Vagina (tissue), 2 donors: Measurements from ENCODE around the gene FGF6. TPM values are rescaled to one million over a fixed set of nuclear protein-coding genes. Genes with fewer than 3 reads are reported as not detected.
A peak's percentile ranks its signal among the peaks of the same experiment; 100 is the strongest.

Experiments used
- DNase-seq, 2 donors: peaks; one replicate each; pipeline ENCODE4 v3.0.0-alpha.2; 2017; ENCODE audit errors: extremely low spot score in 2 of 2
- H3K27ac ChIP-seq: fragments of 200-600 bp; sonication (generic); one replicate; pipeline ENCODE4 v1.5.1; 2019
- H3K27me3 ChIP-seq: fragments of 200-600 bp; sonication (generic); one replicate; pipeline ENCODE4 v1.5.1; 2019
- H3K36me3 ChIP-seq, 2 donors: fragments of 200-600 bp; sonication (generic); one replicate each; pipeline ENCODE4 v1.5.1; 2017 to 2019
- H3K4me1 ChIP-seq: fragments of 200-600 bp; sonication (generic); one replicate; pipeline ENCODE4 v1.5.1; 2019
- H3K4me3 ChIP-seq, 2 donors: fragments of 200-600 bp; sonication (generic); 1 replicate in 1 of 2; 2 replicates in 1 of 2; pipeline ENCODE4 v1.5.1; 2016 to 2019
- H3K9me3 ChIP-seq: fragments of 200-600 bp; sonication (generic); one replicate; pipeline ENCODE4 v1.5.1; 2019
- POLR2A ChIP-seq, 2 donors: fragments of 450-650 bp; IDR thresholded peaks; one replicate each; pipeline ENCODE4 v1.6.1; 2017; ENCODE audit warnings: antibody characterized with exemption in 2 of 2, mild to moderate bottlenecking in 2 of 2, moderate library complexity in 2 of 2
- POLR2AphosphoS5 ChIP-seq, 2 donors: sonication (generic); formaldehyde crosslinking; IDR thresholded peaks; one replicate each; pipeline ENCODE4 v1.9.0; 2017; ENCODE audit warnings: antibody characterized with exemption in 2 of 2, mild to moderate bottlenecking in 2 of 2, low read depth in 1 of 2; ENCODE audit not compliant: insufficient read depth in 1 of 2
- intact Hi-C: fragments of 100-400 bp; cut with DNase I; formaldehyde crosslinking; loops from one replicate; pipeline ENCODE4 v1.15.1; 2023
- total RNA-seq: library from RNA; depleted of rRNA; stranded (reverse); fragments of >200 nt; gene quantifications from one replicate; pipeline ENCODE4 v1.2.3, GENCODE V29; 2016
- TF ChIP-seq, protein P1 (sequence below), 3 experiments: fragments of 450-650 bp in 2 of 3; fragments of 200-600 bp in 1 of 3; sonication (generic) in 1 of 3; IDR thresholded peaks; one replicate each; pipeline ENCODE4 v1.5.1; 2017 to 2019; ENCODE audit warnings: antibody characterized with exemption in 3 of 3, mild to moderate bottlenecking in 2 of 3, moderate library complexity in 2 of 3

FGF6 gene
- total RNA-seq, 1 donor from 2014 or later = not detected

DNA sequence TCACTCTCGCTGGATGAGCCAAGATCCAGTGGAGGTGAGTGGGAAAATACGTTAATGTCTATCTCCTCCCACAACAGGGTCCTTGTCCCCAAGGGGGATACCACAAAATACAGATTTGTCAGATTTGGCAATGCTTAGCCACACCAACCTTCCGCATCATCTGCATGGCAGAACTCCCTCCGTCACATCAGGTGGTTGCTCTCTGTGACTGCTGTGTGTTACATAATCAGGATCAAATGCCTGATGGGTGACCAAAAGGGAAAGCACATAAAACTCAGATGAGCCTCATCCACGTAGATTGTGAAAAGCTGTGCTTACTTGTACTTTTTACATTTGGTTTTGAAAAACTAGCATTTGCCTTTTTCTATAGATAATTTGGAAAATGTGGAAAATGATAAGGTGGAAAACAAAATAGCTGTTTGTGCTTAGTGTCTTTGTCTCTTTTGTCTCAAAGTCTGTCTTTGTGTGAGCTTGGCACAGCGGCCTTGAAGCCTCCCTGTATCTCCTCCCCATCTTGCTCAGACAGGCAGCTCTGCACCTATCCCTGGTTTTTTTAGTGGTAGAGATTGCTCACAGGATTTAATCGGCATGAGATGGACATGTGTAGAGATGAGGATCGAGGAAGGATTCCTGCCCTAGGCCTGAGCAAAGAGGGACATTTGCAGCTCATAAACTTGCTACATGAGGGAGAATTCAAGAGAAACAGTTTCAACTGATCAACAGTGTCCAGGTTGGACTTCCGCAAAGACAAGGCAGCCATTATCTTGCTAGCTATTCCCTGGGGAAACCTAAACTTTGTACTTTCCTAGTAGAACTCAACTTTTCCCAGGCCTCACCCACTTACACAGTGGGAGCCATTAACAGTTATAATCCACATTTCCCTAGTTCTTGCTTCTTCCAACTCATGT lies 3.6 kb upstream of the FGF6 start:
- no peaks in the 10 kb centered on the region for H3K9me3 ChIP-seq
- H3K36me3 ChIP-seq = no peaks in the 10 kb centered on the region
- H3K27ac ChIP-seq = no peak overlapping the region
- no peak overlapping the region for H3K4me3 ChIP-seq
- peak; percentile 54 to 74 for DNase-seq
- no peaks in the 10 kb centered on the region for H3K4me1 ChIP-seq
- TF ChIP-seq POLR2A (IDR thresholded peaks at IDR 0.05) (no peak), POLR2AphosphoS5 (IDR thresholded peaks at IDR 0.05; ENCODE audit: insufficient read depth in 1 of 2, low read depth in 1 of 2) (no peak)
- TF ChIP-seq, protein P1, sequence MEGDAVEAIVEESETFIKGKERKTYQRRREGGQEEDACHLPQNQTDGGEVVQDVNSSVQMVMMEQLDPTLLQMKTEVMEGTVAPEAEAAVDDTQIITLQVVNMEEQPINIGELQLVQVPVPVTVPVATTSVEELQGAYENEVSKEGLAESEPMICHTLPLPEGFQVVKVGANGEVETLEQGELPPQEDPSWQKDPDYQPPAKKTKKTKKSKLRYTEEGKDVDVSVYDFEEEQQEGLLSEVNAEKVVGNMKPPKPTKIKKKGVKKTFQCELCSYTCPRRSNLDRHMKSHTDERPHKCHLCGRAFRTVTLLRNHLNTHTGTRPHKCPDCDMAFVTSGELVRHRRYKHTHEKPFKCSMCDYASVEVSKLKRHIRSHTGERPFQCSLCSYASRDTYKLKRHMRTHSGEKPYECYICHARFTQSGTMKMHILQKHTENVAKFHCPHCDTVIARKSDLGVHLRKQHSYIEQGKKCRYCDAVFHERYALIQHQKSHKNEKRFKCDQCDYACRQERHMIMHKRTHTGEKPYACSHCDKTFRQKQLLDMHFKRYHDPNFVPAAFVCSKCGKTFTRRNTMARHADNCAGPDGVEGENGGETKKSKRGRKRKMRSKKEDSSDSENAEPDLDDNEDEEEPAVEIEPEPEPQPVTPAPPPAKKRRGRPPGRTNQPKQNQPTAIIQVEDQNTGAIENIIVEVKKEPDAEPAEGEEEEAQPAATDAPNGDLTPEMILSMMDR (IDR thresholded peaks at IDR 0.05) = no peak
- intact Hi-C loops = no loop called here
- no peaks in the 10 kb centered on the region for H3K27me3 ChIP-seq

DNA sequence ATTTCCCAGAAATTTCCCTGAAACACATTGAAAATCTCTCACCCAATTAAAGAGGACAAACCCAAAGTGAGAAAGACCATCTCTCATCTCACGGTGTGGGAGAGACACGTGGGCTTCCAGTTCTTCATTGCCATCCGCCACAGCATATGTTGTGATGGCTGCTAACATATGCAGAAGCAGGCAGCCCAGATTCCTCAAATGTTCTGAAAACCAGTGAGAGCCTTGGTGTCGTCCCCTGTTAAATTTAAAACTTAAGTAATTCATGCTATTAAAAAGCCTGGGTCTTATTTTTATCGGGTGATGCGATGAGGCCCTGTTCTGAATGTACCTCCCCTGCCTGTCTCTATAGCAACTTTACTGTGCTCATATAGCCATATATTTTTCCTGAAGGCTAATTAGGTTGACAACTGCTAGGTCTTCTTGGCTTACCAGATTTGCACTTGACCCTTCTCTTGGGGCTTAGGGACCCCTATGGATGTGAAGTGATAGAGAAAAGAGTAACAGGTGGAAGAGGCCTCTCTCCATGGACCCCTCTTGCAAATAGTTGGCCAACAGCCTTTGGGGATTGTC lies 2.8 kb upstream of the FGF6 start:
- Histone ChIP-seq H3K4me1 (no peaks in the 10 kb centered on the region), H3K27ac (no peak overlapping the region), H3K27me3 (no peaks in the 10 kb centered on the region), H3K4me3 (no peak overlapping the region), H3K36me3 (no peaks in the 10 kb centered on the region), H3K9me3 (no peaks in the 10 kb centered on the region)
- intact Hi-C loops = no loop called here
- DNase-seq = peak in 1 of 2 donors; percentile 49
- TF ChIP-seq, protein P1 (IDR thresholded peaks at IDR 0.05) = no peak
- no peak for TF ChIP-seq POLR2A (IDR thresholded peaks at IDR 0.05)
- no peak for TF ChIP-seq POLR2AphosphoS5 (IDR thresholded peaks at IDR 0.05; ENCODE audit: insufficient read depth in 1 of 2, low read depth in 1 of 2)

DNA sequence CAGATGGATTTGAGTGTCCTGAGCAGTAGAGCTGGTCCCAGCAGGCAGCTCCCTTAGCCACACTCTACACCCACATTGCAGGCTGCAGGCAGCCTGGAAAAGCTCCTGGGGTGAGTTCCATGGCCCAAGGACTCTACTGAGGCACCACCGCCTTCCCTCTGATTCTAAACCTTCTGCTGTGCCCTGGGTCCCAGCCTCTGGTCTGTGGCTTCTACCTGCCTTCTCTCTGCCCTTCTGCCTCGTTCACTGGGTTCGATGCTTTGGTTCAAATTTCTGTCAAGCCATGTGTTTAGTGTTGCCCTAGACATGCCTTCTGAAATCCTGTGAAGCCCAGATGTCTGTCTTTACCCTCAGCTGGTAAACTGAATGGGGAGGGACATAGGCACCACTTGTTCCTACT lies 1.5 kb upstream of the FGF6 start:
- Histone ChIP-seq H3K27me3 (no peaks in the 10 kb centered on the region), H3K27ac (no peak overlapping the region), H3K36me3 (no peaks in the 10 kb centered on the region), H3K4me3 (no peak overlapping the region), H3K4me1 (no peaks in the 10 kb centered on the region), H3K9me3 (no peaks in the 10 kb centered on the region)
- TF ChIP-seq, protein P1 (IDR thresholded peaks at IDR 0.05) = no peak
- TF ChIP-seq POLR2AphosphoS5 (IDR thresholded peaks at IDR 0.05; ENCODE audit: insufficient read depth in 1 of 2, low read depth in 1 of 2) = no peak
- no peak for TF ChIP-seq POLR2A (IDR thresholded peaks at IDR 0.05)
- intact Hi-C loops = no loop called here
- DNase-seq = peak in 1 of 2 donors; percentile 67

DNA sequence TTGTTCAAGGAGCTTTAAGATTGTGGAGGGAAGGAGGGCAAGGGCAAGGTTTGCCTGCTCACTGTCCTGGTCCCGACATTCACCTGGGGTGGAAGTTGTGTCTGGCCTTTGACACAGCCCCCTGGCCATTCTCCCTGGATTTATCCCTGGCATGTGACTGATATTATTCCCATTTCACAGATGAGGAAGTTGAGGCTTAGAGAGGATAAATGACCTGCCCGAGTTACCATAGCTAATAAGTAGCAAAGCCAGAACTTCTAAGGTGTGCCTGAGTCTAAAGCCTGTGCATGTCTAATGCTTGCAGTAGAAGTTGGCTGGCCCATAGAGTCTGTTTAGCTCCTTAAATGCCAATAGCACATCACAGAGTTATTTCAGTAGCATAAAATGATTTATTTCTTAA lies 720 bp upstream of the FGF6 start:
- no peak overlapping the region for H3K4me3 ChIP-seq

More for the DNA sequence above, 720 bp upstream of the FGF6 start:
- DNase-seq = no peak
- TF ChIP-seq POLR2AphosphoS5 (IDR thresholded peaks at IDR 0.05; ENCODE audit: insufficient read depth in 1 of 2, low read depth in 1 of 2) (no peak), POLR2A (IDR thresholded peaks at IDR 0.05) (no peak)
- TF ChIP-seq, protein P1 (IDR thresholded peaks at IDR 0.05) = no peak
- H3K9me3 ChIP-seq = no peaks in the 10 kb centered on the region
- H3K27ac ChIP-seq = no peak overlapping the region
- no peaks in the 10 kb centered on the region for H3K27me3 ChIP-seq
- no peaks in the 10 kb centered on the region for H3K36me3 ChIP-seq
- no peaks in the 10 kb centered on the region for H3K4me1 ChIP-seq
- intact Hi-C loops = no loop called here
